SK-N-SH (cell line): Measurements from ENCODE around the gene CENPU. TPM values are rescaled to one million over a fixed set of nuclear protein-coding genes. Genes with fewer than 3 reads are reported as not detected.

Source experiments
- CTCF ChIA-PET: fragments of 300-600, 350-600 bp; formaldehyde crosslinking; extraction: SDS; loops from one replicate; lab custom pipeline; 2021; lab: Yijun Ruan, JAX
- POLR2A ChIA-PET: fragments of 350-600 bp; sonication (Branson Sonifier 250); formaldehyde crosslinking; extraction: SDS; loops from one replicate; lab custom pipeline; 2020; ENCODE audit warnings: antibody characterized with exemption, inconsistent platforms; lab: Yijun Ruan, JAX
- DNase-seq: peaks from one replicate; pipeline ENCODE4 v3.0.0; 2012
- H2AFZ ChIP-seq: fragments of 200-600 bp; sonication (generic); 2 replicates; pipeline ENCODE4 v1.8.1; 2016; ENCODE audit warnings: antibody characterized with exemption, mild to moderate bottlenecking, low read depth
- H3F3A ChIP-seq: fragments of 200-600 bp; sonication (generic); replicated peaks from 2 replicates; pipeline ENCODE3; 2016; ENCODE audit warnings: antibody characterized with exemption, mild to moderate bottlenecking; ENCODE audit not compliant: insufficient read depth
- H3K27ac ChIP-seq, 2 experiments: fragments of 200-500 bp in 1 of 2; fragments of 200-600 bp in 1 of 2; sonication (Bioruptor generic) in 1 of 2; sonication (generic), shearing (Covaris generic) in 1 of 2; 2 replicates each; pipeline versions ENCODE4 v1.5.1 to v1.6.1; 2014 to 2016; ENCODE audit warnings: low read depth in 2 of 2, inconsistent platforms in 1 of 2, low read length in 1 of 2, mild to moderate bottlenecking in 1 of 2, mixed read lengths in 1 of 2
- H3K27me3 ChIP-seq: fragments of 200-600 bp; sonication (generic), shearing (Covaris generic); 2 replicates; pipeline ENCODE4 v1.6.1; 2016; ENCODE audit warnings: mixed run types; ENCODE audit not compliant: insufficient read depth
- H3K36me3 ChIP-seq, 2 experiments: fragments of 200-500 bp in 1 of 2; fragments of 200-600 bp in 1 of 2; sonication (Bioruptor generic) in 1 of 2; sonication (generic) in 1 of 2; replicated peaks in 1 of 2; 2 replicates each; pipeline versions ENCODE3 to v1.5.1; 2014 to 2016; ENCODE audit warnings: low read length in 1 of 2, mild to moderate bottlenecking in 1 of 2; ENCODE audit not compliant: insufficient read depth in 2 of 2, control insufficient read depth in 1 of 2
- H3K4me1 ChIP-seq, 2 experiments: fragments of 200-500 bp in 1 of 2; fragments of 200-600 bp in 1 of 2; sonication (Bioruptor generic) in 1 of 2; sonication (generic), shearing (Covaris generic) in 1 of 2; 2 replicates each; pipeline versions ENCODE4 v1.5.1 to v1.6.1; 2014 to 2016; ENCODE audit warnings: low read depth in 1 of 2, low read length in 1 of 2, mixed run types in 1 of 2; ENCODE audit not compliant: insufficient read depth in 2 of 2, control insufficient read depth in 1 of 2
- H3K4me2 ChIP-seq: fragments of 200-600 bp; sonication (generic), shearing (Covaris generic); 2 replicates; pipeline ENCODE4 v1.6.1; 2017; ENCODE audit warnings: mixed run types
- H3K4me3 ChIP-seq, 2 experiments: fragments of 200-500 bp in 1 of 2; fragments of 200-600 bp in 1 of 2; sonication (Bioruptor generic) in 1 of 2; sonication (generic), shearing (Covaris generic) in 1 of 2; 2 replicates each; pipeline versions ENCODE4 v1.5.1 to v1.8.1; 2014 to 2016; ENCODE audit warnings: low read depth in 2 of 2, inconsistent platforms in 1 of 2, low read length in 1 of 2, mild to moderate bottlenecking in 1 of 2, mixed read lengths in 1 of 2, moderate library complexity in 1 of 2
- H3K79me2 ChIP-seq: fragments of 200-600 bp; sonication (generic); 2 replicates; pipeline ENCODE4 v1.8.1; 2017; ENCODE audit warnings: mild to moderate bottlenecking; ENCODE audit not compliant: insufficient read depth
- H3K9ac ChIP-seq: fragments of 200-600 bp; sonication (generic); 2 replicates; pipeline ENCODE4 v1.6.1; 2017; ENCODE audit warnings: mixed run types
- H3K9me2 ChIP-seq: fragments of 200-600 bp; sonication (generic); 2 replicates; pipeline ENCODE4 v1.6.1; 2017; ENCODE audit warnings: mixed run types
- H3K9me3 ChIP-seq: fragments of 200-600 bp; sonication (generic); 2 replicates; pipeline ENCODE4 v1.6.1; 2017; ENCODE audit warnings: mixed run types, mild to moderate bottlenecking, moderate library complexity
- H4K20me1 ChIP-seq: fragments of 200-600 bp; sonication (generic); 2 replicates; pipeline ENCODE4 v1.6.1; 2017; ENCODE audit warnings: mild to moderate bottlenecking, mixed run types; ENCODE audit not compliant: insufficient read depth
- ELF1 ChIP-seq: IDR thresholded peaks from 2 replicates; pipeline ENCODE4 v1.4.0; 2012
- EP300 ChIP-seq, 2 experiments: IDR thresholded peaks; 2 replicates each; pipeline versions ENCODE4 v1.4.0 to v1.6.1; 2012; ENCODE audit warnings: borderline replicate concordance in 1 of 2, low read depth in 1 of 2, low read length in 1 of 2
- FOSL2 ChIP-seq: IDR thresholded peaks from 2 replicates; pipeline ENCODE4 v1.4.0; 2012; ENCODE audit warnings: low read depth, mild to moderate bottlenecking, moderate library complexity, borderline replicate concordance
- FOXM1 ChIP-seq: IDR thresholded peaks from 2 replicates; pipeline ENCODE4 v1.4.0; 2012; ENCODE audit warnings: low read depth, mild to moderate bottlenecking
- GABPA ChIP-seq: IDR thresholded peaks from 2 replicates; pipeline ENCODE4 v1.4.0; 2012; ENCODE audit warnings: low read depth, mild to moderate bottlenecking
- MAX ChIP-seq: IDR thresholded peaks from 2 replicates; pipeline ENCODE4 v1.4.0; 2012; ENCODE audit warnings: low read depth
- MXI1 ChIP-seq: IDR thresholded peaks from 2 replicates; pipeline ENCODE4 v1.6.1; 2012; ENCODE audit warnings: mild to moderate bottlenecking, low read depth, low read length, improper control_type of control experiment
- NFIC ChIP-seq: IDR thresholded peaks from 2 replicates; pipeline ENCODE4 v1.4.0; 2012; ENCODE audit warnings: borderline replicate concordance
- RCOR1 ChIP-seq: fragments of 150-350 bp; IDR thresholded peaks from 2 replicates; pipeline ENCODE4 v1.6.1; 2017; ENCODE audit warnings: antibody characterized with exemption, low read length
- REST ChIP-seq: IDR thresholded peaks from 2 replicates; pipeline ENCODE4 v1.6.1; 2012; ENCODE audit warnings: mild to moderate bottlenecking, low read depth, low read length, moderate library complexity
- RFX5 ChIP-seq: IDR thresholded peaks from 2 replicates; pipeline ENCODE4 v1.6.1; 2012; ENCODE audit warnings: mild to moderate bottlenecking, improper control_type of control experiment, low read length
- RXRA ChIP-seq: IDR thresholded peaks from 2 replicates; pipeline ENCODE4 v1.4.0; 2012; ENCODE audit warnings: low read depth, mild to moderate bottlenecking, borderline replicate concordance
- YY1 ChIP-seq: IDR thresholded peaks from 2 replicates; pipeline ENCODE4 v1.4.0; 2012; ENCODE audit warnings: low read depth, mild to moderate bottlenecking
- WGBS: methylation state at CpG from one replicate; pipeline ENCODE4 v1.1.6; 2017; ENCODE audit warnings: low lambda C conversion rate; 5-methylcytosine and 5-hydroxymethylcytosine counted together
- polyA plus RNA-seq, 3 experiments: library from polyadenylated mRNA; depleted of rRNA; stranded (reverse); fragments of >200 nt; gene quantifications; 2 replicates each; pipeline ENCODE4 v1.2.3, GENCODE V29; 2012
- TF ChIP-seq, protein P1 (sequence below): IDR thresholded peaks from 2 replicates; pipeline ENCODE4 v1.4.0; 2012; ENCODE audit warnings: low read depth, borderline replicate concordance

The CENPU gene
- polyA plus RNA-seq, 1 of the 3 experiments (the other 2 are of a cell fraction): 8.7 TPM

- Histone ChIP-seq H3K79me2 (peaks cover 68% of the 10 kb centered on the region), H3K9ac (peak overlapping the region; percentile 97), H3K4me2 (peak overlapping the region; percentile 92), H3F3A (peaks cover 7% of the 10 kb centered on the region), H3K9me2 (no peaks in the 10 kb centered on the region), H3K4me3 (peak overlapping the region; percentile 72 to 86), H3K36me3 (peaks cover 12 to 15% of the 10 kb centered on the region in 2 experiments), H4K20me1 (peaks cover 23% of the 10 kb centered on the region; the same call in 1 of the 2 replicates), H3K27ac (peak overlapping the region; percentile 91 to 94), H2AFZ (0 out of 2 replicates have a peak overlapping the region, but pooled peaks have one; percentile 72), H3K4me1 (peaks cover 26 to 27% of the 10 kb centered on the region in 2 experiments; a peak in 3 of 4 replicates), H3K27me3 (no peaks in the 10 kb centered on the region), H3K9me3 (no peaks in the 10 kb centered on the region)
- TF ChIP-seq, protein P1, sequence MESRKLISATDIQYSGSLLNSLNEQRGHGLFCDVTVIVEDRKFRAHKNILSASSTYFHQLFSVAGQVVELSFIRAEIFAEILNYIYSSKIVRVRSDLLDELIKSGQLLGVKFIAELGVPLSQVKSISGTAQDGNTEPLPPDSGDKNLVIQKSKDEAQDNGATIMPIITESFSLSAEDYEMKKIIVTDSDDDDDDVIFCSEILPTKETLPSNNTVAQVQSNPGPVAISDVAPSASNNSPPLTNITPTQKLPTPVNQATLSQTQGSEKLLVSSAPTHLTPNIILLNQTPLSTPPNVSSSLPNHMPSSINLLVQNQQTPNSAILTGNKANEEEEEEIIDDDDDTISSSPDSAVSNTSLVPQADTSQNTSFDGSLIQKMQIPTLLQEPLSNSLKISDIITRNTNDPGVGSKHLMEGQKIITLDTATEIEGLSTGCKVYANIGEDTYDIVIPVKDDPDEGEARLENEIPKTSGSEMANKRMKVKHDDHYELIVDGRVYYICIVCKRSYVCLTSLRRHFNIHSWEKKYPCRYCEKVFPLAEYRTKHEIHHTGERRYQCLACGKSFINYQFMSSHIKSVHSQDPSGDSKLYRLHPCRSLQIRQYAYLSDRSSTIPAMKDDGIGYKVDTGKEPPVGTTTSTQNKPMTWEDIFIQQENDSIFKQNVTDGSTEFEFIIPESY: no peak
- no peak for TF ChIP-seq RFX5
- TF ChIP-seq RXRA: no peak
- no peak for TF ChIP-seq FOSL2
- no peak for TF ChIP-seq MAX
- no peak for TF ChIP-seq EP300 (IDR thresholded peaks at IDR 0.05; ENCODE audit: borderline replicate concordance in 1 of 2, low read depth in 1 of 2, low read length in 1 of 2)
- no peak for TF ChIP-seq RCOR1
- TF ChIP-seq REST: no peak
- TF ChIP-seq ELF1: no peak
- no peak for TF ChIP-seq YY1
- no peak for TF ChIP-seq FOXM1
- no peak for TF ChIP-seq MXI1
- no peak for TF ChIP-seq GABPA
- TF ChIP-seq NFIC: no peak
- WGBS: 12% methylated on average over 6 of the region's 6 CpGs
- CTCF ChIA-PET: interaction anchor here (1.1 to 3.0 kb wide), 5 partner anchors 72 to 391 kb away, joined by 3 to 16 read pairs (median 4); no protein-coding TSS in a partner anchor
- no peak for DNase-seq
- POLR2A ChIA-PET: interaction anchor here (0.6 to 1.3 kb wide), 3 partner anchors 86 to 384 kb away, joined by 3 to 5 read pairs (median 3); partner anchors contain the start of genes CENPU and IRF2
Observed at GRCh38 chr4:184648054-184648312, 85.9 kb downstream of the CENPU start.
